NCI-H748 treated with DMSO at 0.1 percent for 48 hours (cell line): ENCODE measurements around the gene CEACAM8.
A peak's percentile ranks its signal among the peaks of the same experiment; 100 is the strongest.
"Not testable (repeated sequence)": the region's sequence is repeated elsewhere in the genome, so short reads cannot be mapped to it uniquely, and the experiment has no call there.

Experiments used
- DNase-seq: peaks from one replicate; lab custom pipeline; 2025; lab: John Stamatoyannopoulos, UW

Gene CEACAM8

DNA sequence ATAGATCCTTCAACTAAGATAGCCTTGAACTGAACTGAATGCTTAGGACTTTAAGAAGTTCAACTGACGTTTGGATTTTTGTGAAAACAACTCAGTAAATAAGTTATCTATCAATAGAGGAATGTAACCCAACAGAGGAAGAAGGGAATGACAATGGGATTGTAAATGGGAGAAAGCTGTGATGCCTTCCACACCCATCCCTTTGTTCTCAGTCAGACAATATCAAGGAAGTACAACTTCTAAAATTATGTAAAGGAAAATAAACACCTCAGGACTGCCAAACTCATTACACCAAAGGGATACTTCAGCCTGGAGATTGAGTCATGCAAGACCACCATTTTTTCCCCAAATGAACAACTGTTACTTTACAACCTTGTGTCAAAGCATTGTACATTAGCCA is 21.1 kb downstream of the CEACAM8 start:
- DNase-seq = no peak

DNA sequence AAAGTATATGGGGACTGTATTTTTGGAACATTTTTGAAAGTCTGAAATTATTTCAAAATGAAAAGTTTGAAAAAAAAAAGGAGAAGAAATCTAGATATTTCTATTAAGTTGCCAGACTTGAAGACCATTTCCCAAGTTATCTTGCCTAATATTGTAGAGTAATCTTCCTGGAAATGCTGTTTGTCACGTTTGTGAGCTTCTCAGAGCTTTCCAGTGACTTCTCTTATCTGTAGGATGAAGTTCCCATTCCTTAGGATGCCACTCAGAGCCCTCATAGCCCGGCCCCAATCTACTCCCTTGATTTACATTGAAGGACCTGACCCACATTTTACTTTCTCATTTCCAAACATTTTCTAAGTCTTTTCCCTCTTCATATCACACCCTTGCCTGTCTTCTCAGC is 23.6 kb downstream of the CEACAM8 start:
- no peak for DNase-seq

DNA sequence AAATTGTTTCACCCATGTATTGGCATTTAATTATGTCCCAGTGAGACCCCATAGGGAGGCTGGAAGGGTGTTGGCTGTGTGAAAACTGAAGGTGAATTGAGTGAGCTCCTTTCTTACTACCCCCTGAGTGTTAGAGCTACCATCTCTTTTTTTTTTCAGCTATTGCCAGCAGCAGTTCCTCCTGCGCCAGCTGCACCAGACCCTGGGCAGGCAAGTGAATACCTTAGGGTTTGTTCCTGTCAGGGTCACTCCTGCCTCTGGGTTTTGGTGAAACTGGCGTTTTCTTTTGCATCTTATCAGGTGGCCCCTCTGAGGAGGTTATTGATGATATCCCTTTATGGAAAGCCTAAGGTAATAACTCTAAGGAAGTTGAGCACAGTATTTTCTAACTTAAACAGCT is 25.5 kb downstream of the CEACAM8 start:
- no peak for DNase-seq

DNA sequence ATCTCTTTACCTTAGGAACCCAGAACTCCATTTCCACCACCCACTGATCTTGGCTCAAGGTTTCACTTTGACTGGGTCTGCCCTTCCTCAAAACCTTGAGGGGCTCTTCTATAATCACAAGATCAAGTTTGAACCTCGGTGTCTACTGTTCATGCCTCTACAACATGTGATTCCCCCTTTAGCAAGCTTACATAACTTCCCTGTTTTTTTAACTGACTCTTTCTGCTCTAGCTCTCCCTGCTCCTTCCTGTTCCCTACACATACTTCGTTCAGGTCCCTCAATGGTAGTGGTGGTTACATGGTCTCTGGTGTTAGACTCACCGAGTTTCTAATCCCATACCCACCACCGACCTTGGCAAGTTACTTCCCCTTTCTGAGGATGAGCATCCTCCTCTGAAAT is 26.7 kb downstream of the CEACAM8 start:
- DNase-seq = no peak

DNA sequence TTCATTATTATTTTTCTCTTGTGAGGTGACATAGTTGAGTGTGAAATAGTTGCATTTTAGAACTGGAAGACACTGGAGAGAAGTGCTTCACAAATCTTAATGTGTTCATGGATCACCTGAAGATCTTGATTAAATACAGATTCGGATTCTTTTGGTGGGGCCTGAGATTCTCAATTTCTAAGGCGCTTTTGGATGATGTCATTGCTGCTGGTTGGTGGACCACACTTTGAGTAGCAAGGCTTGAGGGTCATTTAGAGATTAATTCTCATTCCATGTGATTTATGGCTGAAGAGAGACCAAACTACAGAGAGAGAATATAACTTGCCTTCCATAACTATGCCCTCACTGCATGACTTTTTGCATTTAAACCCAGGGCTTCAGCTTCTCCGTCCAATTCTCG is 27.2 kb downstream of the CEACAM8 start:
- no peak for DNase-seq

DNA sequence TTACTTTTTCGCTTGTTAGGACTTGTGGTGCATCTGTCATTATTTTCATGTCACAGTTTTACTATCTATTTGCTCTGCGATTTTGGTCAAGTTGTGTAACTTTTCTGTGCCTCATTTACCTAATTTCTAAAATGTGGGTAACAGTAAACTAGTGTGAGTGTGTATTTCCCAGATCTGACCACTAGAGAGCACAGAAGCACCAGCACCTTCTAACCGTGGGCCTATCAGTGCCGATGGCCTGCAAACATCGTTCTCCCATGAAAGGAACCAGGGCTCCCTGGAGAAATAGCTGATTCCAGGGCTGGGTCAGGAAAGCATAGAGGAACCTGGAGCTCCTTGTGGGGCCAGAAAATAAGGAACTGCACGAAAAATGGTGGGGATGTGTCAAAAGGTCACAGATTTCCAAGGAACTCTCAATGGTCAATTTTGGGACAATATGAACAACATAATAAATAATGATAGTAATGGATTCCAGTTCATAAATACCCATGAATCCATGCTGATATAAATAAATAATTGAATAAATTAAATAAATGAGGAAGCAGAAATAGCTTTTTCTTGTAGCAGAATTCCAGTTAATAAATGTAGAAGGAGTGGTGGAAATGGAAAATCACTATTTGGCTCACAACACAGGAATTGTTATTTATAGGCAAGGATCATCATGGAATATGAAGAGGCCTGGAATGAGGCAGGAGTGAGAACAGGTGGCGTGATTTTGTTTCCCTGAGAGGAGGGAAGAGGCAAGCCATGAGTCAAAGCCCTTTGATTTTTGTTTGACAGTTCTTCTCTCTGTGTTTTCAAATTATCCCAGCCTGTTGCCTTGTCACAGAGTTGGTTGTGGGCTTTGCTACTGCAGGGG is 31.1 kb downstream of the CEACAM8 start:
- DNase-seq = peak; percentile 46

DNA sequence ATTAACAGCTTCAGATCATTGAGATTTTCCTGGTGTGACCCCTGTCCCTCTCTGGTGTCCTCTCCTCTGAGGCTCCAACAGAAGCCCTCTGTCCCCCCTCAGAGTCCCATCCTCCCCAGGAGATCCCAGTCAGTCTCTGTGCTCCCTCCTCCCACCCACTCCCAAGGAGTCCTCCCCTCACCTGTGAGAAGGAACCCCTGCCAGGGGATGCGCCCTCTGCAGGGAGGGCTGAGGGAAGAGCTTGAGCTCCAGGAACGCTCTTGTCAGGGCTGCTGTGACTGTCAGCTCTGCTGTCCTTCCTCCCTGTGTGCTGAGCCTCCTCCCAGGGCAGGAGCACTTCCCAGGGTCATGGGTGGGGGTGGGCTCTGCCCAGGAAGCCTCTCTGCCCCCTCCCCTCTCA is 33.2 kb downstream of the CEACAM8 start:
- DNase-seq = no peak

DNA sequence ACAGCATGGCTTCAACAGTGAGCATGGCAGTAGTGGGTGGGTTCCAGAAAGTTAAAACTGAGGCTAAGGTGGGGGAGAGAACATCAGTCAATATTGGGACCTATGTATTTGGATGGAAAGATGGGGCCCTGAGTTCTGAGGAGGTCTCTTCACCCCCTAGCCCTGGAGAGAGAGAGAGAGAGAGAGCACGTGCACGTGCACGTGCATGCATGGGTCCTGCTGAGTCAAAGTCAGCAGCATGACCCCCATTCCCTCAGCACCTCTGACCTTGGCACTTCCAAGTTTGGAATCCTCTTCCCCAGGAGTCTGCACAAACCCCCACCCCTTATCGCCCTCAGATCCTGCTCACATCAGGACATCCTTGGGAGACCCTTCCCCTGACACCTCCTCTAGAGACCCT is 34.0 kb downstream of the CEACAM8 start:
- DNase-seq = no peak

DNA sequence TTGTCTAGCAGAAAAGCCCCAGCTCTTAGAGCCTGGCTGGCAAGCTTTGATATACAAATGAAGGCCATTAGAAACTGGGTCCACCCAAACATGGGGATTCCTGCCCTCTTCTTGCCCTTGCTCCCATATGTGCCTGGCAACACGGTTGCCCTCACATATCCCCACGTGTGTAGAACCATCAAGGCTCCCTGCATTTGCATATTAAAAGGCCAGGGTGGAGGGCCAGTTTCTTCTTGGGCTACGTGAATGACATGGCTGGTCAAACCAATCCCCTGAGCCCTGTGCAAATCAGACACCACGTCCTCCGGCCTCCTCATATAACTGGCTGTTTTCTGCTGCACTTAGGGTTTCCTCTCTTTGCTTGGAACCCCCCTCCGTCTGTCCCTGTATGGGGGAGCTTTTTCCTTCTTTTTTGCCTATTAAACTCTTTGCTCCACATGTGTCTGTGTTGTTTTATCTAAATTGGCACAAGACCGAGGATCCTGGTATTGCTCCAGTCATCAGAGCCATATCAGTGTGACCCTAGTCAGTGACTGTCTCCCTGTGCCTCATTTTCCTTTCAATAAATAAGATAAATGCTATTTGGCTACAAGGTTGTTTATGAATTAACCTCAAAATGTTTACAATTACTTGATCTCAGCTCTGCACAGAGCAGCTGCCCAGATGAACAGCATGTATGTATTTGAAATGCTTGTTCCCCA is 36.1 kb downstream of the CEACAM8 start:
- DNase-seq = no peak

DNA sequence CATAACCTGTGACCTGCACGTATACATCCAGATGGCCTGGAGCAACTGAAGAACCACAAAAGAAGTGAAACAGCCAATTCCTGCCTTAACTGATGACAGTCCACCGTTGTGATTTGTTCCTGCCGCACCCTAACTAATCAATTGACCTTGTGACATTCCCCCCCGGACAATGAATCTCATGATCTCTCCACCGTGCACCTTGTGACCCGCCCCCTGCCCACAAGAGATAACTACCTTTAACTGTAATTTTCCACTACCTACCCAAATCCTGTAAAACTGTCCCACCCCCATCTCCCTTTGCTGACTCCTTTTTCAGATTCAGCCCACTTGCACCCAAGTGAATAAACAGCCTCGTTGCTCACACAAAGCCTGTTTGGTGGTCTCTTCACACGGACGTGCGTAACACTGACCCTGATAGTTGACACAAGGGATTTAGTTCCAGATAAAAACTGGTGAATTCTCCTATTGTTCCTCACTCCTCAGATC is 37.3 kb downstream of the CEACAM8 start:
- not testable (repeated sequence) for DNase-seq

DNA sequence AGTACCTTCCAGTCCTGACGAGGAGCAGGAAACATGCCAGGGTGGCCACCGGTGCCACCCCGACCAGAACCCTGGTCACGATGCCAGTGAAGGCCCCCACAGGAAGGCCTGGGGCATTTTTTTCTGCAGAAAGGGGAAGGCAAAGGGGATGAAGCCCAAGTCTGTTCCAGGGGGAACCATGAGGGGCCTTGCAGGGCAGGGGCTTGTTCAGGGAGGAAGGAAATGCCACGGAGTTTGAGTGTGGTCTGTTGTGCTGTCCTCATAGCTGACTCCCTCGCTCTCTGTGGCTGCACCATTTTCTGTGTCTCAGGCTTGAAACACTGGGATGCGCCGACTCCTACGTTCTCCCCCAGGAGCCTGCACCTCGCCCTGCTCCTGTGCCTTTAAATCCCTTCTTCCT is 38.9 kb downstream of the CEACAM8 start:
- no peak for DNase-seq

DNA sequence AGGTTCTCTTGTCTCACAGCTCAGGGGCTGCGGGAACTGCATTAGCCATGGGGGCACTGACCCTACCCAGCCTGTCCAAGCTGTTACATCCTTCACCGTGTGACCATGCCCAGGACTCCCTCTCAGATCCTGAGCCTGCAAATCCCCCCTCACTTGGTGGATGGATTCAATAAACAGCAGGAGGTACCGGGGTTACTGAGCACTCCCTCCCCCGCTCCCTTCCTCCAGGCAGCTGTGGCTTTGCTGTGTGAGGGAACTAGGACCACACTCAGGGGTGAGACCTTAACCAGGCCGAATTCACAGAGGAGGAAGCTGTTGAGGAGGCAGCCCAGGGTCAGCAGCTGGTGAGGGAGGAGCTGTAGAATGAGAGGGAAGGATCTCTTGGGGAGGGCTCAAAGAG is 39.4 kb downstream of the CEACAM8 start:
- no peak for DNase-seq

DNA sequence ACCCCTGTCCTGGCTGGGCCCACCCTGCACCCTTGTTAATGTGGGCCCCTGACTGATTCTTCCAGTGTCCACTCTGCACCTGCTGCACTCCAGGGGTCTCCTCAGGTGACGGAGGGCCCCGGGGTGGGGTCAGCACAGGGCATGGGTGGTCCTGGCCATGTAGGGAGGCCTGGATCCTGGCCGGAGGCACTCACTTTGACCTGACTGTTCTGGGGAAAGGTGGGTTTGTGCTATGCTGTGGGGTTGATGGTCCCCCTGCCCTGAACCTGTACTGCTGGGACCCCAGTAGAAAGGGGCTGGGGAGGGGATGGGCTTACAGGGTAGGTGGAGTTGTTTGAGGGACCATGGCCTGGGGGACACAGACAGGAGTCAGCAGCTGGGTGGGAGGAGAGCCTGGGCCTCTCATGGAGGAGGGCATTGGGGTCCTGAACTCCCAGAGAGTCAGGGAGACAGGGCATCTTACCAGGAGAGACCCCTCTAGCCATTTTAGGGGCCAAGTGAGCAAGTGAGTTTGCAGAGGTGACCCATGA is 40.6 kb downstream of the CEACAM8 start:
- no peak for DNase-seq

DNA sequence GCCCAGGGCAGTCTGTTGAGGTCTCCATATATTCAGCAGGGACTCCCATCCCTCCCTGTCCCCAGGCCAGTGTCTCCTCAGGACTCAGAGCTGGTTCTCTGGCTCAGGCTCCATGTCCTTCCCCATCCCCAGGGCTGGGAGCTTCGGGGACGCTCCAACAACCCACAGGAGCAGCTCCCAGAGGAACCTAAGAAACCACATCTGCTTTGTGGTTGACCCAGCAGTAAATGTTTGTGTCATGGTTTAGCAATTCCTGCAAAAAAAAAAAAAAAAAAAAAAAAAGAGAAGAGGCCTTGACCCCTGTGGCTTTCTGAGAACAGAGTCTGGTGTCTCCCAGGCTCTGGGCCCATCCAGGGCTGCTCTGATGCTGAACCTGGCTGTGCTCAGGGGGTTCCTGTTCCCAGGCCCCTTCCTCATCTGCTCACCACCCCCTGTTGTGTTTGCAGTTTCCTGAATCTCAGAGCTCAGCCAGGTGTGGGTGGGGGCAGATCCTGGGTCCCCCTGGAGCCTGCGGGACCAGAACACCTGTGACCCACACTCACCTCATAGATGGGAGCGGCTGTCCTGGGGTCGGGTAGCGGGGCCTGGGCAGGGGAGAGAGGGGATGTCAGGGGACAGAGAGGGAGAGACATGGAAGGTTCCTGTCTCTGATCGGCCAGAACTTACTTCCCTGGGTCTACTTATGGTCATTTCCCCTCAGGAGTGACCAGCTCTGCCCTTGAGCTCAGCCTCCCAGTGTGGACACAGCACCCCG is 41.3 kb downstream of the CEACAM8 start:
- no peak for DNase-seq

DNA sequence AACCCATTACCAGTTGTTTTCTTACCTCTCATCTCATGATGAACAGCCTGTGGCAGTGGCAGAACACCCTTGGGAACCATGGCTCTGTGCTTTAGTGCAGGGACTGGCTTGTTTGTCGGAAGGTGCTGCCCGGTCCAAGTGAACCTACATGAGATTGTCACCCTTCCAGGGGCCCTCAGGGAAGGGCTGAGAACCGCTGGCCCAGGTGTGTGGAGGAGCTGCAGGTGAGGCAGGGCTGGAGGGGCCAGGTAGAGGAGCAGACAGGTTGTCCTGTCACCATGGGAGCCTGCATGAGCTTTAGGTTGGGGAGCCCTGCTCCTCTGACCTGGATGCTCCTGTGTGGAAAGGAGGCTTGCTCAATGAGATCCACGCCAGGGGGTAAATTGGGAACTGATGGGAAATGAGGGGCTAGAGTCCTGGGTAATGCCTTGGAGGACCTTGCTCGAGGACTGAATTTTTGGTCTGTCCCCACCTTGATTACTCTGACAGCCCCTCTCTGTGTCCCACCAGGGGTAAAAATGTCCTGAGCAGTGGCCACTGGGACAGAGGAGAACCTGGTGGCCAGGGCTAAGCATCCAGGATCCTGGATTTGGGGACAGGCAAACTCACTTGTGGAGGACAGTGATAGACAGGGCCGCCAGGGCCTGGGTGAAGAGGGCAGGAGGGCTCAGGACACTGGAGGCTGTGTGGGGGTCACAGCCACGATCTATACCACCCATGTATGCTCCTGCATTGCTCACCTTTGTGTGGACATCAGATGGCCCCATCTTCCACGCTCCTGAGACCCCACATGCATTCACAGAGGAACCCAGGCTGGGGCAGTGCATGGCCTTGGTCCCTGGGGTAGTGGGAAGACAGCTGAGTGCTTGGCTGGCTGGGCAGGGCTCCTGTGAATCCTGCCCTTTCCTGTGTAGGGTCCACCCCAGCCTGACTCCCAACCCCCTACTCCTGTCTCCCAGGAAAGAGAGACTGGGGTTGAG is 42.3 kb downstream of the CEACAM8 start:
- DNase-seq = no peak

DNA sequence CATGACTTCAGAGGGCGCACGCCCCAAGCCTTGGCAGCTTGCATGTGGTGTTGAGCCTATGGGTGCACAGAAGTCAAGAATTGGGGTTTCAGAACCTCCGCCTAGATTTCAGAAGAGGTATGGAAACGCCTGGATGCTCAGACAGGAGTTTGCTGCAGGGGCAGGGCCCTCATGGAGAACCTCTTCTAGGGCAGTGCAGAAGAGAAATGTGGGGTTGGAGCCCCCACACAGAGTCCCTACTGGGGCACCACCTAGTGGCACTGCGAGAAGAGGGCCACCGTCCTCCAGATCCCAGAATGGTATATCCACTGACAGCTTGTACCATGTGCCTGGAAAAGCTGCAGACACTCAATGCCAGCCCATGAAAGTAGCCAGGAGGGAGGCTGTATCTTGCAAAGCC is 44.2 kb downstream of the CEACAM8 start:
- not testable (repeated sequence) for DNase-seq

DNA sequence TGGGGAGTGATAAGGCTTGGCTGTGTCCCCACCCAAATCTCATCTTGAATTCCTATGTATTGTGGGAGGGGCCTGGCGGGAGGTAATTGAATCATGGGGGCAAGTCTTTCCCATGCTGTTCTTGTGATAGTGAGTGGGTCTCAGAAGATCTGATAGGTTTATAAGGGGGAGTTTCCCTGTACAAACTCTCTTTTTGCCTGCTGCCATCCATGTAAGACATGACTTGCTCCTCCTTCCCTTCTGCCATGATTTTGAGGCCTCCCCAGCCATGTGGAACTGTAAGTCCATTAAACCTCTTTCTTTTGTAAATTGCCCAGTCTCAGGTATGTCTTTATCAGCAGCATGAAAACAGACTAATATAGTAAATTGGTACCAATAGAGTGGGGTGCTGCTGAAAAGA is 45.7 kb downstream of the CEACAM8 start:
- DNase-seq = not testable (repeated sequence)

DNA sequence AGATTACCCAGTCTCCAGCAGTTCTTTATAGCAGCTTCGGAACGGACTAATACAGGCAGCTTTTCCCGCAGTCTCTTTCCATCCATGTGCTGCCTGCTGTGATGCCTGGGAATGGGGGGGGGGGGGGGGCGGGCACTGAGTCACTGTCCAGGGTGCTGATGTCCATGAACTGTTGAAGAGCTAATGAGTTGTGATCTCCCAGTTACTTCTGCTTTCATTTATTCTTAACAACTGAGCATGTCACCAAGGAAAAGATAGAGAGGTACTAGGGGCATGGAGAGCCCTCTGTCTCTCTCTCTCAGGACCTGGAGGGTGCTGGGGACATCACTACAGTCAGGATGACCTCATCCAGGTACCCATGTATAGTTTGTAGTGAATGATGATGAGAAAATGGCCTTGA is 46.2 kb downstream of the CEACAM8 start:
- no peak for DNase-seq

DNA sequence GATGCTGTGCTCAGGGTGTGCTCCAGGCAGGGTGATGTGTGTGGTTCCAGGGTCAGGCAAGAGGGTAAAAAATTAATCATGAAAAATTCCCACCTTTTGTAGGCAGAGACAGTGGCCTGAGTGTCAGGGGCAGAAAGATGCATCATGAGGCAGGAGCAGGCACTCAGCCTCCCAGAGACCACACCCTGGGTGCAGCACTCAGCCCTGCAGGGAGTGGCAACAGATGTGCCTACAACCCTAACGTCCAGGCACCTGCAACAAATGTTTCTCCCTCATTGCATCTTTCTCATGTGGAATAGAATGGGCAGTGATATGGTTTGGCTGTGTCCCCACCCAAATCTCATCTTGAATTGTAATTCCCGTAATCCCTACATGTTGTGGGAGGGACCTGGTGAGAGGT is 46.8 kb downstream of the CEACAM8 start:
- no peak for DNase-seq

DNA sequence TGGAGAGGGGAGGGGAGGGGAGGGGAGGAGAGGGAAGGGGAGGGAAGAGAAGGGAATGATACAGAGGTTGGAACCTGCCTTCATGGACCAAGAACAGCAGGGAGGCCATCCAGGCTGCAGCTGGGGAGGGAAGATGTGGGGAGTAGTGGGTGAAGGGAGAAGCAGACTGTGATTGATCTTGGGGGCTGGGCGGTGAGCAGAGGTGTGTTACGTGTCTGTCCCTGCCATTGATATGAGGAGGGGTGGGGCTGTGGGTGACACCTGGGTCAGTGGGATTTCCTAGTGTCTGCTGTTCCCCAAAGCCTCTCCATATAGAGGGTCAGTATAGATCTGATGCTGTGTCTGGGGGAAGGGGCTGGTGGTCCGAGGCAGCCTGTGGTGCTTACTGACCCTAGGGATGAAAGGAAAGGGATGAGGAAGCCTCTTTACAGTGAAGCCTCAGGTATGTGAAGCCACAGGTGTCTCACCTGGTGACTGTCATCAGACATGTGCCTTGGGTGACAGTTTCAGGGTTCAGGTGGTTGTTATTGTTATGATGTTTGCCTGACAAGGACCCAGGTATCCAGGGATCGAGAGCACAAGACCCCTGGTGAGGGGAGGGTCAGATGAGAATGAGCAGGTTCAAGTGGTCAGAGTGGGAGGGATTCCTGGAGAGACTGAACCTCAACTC is 47.8 kb downstream of the CEACAM8 start:
- DNase-seq = no peak

DNA sequence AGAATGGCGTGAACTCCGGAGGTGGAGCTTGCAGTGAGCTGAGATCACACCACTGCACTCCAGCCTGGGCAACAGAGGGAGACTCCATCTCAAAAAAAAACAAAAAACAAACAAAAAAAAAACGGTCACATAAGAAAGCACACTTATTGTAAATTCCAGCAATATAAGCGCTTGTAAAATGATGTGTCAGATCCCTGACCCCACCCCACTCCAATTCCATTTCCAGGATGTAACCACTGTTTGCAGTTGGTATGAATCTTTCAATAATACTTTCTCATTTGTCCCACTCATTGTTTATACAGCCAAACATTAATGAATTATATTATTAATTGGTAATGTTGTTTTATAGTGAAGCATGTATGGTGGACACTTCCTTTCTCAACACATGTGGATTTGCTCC is 50.6 kb downstream of the CEACAM8 start:
- DNase-seq = no peak
